Activated naive CD4-positive, alpha-beta T cell (primary cell): ENCODE results near the gene ICA1L.

ENCODE experiments used
- DNase-seq, 4 experiments: peaks; one replicate each; lab custom pipeline; 2025; lab: John Stamatoyannopoulos, UW

Gene ICA1L

DNA sequence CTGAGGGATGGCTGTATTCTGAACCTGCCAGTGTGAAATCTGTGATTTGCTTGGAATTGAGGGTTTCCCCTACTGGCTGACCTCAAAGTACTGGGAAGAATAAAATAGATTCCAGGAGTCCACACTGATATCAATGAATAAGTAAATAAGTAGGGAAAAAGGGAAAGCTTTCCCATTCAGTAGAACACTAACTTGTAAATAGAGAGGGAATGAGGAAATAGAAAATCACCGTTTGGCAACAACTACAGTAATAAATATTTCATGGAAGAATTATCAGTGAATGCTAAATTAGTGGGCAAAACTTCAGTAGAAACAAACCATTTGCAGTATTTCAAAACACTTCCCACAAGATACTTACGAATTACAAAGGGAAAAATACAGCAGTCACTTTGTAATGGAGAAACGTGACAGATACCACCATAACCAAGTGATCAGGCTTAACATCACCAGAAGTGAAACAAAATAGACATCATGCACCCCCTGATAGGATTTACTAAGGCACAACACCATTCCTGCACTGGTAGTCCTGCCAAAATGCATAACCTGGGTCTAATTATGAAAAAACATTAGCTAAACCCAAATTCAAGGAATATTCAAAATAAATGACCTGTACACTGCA is 88.5 kb downstream of the ICA1L start:
- no peak for DNase-seq

DNA sequence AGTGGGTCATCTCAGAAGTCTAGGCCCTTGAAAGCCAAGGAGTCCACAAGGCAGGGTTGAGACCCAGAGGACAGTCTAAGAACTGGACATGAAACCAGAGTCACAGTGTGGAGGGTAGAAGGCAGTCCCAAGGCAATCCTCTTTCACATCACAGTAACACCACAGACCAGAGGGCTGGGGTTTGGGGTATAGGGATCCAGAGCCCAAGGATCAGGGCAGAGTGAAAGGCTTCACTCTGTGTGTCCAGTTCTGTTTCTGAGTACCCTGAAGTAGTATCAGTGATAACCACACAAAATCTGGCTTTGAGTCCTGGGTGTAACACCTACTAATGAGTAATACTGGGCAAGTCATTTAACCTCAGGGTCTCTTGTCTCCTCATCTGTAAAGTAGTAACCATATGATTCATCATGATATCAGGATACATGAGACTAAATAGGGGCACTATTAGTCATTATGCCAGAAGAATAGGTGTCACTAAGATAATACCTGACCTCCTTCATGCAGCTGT is 91.0 kb downstream of the ICA1L start:
- DNase-seq: no peak

DNA sequence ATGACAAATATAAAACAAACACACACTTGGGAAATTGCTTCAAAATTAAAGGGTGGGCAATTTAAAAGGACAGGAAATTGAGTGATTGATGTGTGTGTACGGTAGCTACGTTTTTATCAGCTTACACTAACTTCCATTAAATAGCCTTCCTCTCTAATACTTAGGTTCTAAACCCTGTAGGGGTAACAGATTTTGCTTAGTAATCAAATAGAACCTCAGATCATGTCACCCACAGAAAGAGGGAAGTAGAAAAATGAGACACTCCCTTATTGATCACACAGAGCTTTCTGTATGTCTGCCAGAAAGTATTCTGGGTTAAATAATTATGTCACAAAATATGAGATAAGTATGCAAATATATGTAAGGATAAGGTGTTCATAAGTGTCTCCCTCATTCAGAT is 93.3 kb downstream of the ICA1L start:
- no peak for DNase-seq

DNA sequence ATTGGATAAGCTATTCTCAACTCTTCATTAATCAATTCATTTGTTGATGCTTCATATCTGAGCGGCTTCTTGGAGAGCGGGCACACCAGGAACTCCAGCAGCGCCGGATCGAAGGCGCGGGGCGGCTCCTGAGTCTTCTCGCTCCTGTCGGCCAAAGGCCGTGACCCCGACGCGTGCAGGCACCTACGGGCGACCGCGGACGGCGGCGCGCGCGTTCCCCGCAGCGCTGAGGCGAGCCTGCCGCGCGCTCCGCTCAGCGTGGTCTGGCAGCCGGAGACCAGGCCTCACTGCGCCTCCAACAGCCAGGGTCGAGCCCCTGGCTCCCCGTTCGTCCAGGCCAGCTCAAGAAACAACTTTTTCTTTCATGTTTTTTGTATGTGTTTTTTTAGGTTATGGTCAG is 97.5 kb downstream of the ICA1L start:
- DNase-seq: no peak

DNA sequence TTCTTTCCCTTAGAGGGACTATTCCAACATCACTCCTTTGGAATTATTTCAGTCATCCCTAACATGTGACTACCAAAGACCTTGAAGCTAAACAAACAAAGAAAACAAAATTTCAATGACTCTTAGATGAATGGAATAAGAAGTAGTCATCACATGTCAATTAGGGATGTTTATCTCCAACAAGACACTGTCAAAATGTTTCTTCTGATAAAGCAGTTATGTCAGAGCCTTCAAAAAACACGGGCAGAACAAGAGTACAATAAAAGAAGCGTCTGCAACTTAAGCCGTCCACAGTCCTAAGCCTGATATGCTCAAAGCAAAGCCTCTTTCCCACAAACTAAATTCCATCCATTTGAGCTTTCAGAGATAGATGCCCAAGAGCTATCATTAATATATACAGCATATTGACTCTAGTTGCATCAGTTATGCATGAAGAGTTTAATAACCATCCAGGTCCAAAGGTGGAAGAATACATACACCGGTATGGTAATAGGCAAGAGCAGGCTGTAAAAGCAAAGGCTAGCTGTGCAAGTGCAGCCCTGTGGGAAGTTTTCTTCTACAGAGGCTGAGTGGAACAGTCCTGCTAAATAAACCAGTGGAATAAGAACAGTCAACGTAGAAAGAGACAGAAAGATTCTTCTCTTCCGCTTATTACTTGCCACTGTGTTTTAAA is 98.1 kb downstream of the ICA1L start:
- DNase-seq: no peak

DNA sequence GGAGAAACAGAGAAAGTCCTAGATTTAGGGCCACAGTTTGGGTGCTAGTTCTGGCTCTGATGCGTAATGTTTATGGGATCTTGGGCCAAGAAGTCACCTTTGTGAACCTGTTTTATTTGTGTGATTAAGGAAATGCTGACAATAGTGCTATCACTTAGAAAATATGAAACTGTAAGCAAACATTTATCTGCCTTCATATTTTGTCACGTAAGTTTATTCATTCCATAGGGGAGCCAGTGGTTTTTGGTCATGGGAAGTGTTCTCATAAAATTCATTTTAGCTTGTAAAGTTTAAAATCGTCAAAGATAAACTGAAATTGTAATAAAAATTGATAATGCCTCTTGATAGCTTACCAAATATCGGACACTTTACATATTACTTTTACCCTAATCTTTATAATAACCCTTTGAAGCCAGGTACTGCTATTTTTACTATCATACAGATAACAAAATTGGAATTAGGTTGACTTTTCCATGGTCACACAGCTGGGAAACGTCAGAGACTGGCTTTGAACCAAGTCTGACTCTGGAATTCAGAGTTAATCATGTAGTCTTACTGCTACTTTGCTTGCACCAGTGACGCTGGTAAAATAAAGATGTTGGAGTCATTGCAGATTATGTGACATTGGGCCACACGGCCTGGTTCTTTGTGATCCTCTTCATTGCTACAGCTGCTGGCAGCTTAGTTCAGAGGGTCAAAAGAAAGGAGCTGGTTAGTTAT is 99.7 kb downstream of the ICA1L start:
- DNase-seq: no peak

DNA sequence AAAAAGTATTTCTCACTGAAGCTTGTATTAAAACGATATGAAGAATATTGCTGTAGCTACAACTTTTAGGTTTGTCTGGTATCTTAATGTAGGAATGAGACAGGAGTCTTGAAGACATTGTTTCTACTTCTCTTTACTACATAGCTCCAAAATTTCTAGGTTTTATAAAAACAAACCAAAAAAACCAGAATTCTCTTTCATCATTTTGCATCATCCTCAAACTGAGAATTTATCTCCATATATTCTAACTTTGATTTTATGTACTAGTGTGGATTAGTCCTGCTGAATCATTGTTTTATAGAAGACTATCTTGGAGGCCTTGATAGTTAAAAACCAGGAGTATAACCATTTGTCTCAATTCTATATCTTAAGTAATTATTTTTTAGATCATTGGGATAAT is 100.2 kb downstream of the ICA1L start:
- no peak for DNase-seq

DNA sequence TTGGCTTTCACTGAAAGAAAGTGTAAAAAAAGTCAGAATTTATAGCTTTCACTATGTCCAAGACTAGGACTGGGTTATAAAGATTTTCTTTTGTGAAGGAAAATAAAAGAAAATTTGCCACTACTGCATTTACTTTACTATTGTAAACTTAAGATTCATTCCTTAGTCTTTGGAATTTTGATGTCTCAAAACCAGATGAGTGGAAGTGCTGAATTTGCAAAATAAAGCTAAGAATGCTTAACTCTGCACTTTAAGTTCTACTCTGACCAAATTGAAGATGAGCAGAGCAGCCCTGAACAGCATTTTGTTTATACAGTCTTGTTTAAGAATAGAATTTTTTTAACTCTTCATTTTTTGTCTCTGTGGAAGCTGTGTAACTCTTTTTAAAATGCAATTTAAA is 102.4 kb downstream of the ICA1L start:
- no peak for DNase-seq

DNA sequence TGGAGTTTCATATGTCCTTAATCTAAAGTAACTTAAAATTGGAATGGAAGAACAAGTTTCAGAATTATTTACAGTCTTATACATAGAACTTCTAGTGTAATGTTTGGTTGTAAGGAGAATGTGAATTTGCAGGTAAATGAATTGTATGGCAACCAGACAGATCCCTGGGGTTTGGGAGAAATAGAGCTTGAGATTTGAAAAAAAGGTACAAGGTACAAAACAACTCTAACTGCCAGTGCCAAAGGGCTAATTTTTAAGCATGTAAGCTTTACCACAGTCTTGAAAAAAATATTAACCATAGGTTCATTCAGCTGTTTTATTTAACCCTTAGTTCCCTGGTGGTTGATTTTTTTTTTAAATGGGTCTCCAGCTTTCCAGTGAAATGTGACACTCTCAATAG is 103.3 kb downstream of the ICA1L start:
- no peak for DNase-seq

DNA sequence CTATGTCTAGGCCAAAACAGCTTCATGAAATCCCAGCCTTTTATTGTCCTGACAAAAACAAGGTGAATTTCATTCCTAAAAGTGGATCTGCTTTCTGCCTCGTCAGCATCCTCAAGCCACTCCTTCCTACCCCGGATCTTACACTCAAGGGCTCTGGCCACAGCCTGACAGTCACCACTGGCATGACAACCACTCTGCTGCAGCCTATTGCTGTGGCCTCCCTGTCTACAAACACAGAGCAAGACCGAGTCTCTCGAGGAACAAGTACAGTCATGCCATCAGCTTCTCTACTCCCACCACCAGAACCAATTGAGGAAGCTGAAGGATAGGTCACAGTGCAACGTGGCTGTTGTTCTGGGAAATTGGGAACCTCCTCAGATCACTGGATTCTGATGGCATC is 106.1 kb downstream of the ICA1L start:
- no peak for DNase-seq

DNA sequence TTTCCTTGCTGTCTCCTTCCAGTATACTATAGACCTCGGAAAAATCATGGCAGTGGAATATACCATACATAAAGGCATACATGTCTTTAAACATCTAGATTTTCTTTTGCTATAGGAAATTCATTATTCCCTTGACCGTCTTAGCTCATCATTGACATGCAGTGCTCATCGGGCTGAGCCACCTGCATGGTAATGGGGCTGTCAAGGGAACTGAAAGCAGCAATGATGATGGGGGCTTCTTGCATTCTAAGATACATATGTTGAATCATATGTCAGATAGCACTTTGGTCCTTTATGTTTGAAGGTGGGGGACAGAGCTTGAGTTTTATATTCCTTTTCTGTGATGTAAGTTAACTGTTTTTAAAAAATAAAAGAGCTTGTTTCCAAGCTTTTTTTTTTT is 106.6 kb downstream of the ICA1L start:
- DNase-seq: no peak

DNA sequence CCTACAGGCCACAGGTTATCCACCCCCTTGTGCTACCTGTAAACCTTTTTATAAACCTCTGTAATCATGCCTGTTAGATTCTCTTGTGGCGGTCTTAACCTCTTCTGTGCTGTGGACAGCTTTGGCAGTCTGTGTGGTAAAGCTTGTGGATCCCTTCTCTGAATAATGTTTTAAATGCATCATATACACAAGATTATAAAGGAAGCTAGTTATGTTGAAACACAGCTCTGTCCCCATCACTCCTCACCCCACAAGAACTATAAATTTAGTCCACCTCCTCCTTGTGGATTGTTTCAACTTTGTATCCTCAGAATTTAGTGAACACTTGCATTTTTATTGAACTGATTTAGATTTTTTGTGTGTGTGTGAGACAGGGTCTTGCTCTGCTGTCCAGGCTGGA is 107.7 kb downstream of the ICA1L start:
- DNase-seq: no peak

DNA sequence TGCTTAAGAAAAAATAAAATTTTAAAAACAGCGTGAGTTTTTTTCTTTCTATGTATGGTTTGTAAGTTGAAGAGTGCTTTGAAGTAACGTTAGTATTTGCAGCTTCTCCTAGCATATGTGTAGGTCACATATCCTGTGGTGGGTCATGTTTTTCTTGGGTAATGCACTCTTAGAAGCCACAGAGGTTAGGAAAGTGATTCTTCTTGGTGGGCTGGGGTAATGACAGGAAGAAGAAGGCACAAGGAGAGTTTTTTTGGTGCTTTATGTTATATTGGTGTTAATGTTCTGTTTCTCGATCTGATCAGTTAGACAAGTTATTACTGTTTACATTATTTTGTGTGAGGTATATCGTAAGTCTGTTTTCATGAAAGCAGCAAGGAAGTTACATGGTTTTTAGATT is 109.0 kb downstream of the ICA1L start:
- DNase-seq: no peak

DNA sequence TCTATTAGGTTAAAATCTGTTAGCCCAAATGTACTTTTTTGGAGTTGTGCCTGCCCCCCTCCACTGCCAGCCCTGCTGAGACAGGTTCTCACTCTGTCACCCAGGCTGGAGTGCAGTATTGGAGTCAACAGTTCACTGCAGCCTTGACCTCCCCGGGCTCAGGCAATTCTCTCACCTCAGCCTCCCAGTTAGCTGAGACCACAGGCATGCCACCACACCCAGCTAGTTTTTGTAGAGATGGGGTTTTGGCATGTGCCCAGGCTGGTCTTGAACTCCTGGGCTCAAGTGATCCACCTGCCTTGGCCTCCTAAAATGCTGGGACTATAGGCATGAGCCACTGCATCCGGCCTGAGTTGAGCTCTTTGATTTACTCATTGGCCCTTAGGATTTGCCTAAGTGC is 110.7 kb downstream of the ICA1L start:
- DNase-seq: no peak

DNA sequence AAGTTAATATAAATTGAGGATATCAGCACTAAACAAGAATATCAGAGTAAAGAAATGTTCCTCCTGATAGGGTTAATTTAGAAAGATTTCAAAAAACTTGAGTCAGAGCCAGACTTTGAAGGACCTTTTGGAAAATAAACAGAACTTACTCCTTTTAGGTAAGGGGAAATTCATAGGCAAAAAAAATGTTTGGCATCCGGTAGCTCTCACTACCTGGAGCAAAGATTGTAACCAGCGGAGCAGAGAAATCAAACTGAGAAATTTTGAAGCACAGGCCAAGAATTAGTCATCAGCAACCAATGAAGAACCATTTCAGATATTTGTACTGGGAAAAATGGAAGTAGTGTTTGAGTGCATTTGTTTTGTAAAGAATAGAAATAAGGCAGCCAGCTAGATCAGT is 113.0 kb downstream of the ICA1L start:
- no peak for DNase-seq

DNA sequence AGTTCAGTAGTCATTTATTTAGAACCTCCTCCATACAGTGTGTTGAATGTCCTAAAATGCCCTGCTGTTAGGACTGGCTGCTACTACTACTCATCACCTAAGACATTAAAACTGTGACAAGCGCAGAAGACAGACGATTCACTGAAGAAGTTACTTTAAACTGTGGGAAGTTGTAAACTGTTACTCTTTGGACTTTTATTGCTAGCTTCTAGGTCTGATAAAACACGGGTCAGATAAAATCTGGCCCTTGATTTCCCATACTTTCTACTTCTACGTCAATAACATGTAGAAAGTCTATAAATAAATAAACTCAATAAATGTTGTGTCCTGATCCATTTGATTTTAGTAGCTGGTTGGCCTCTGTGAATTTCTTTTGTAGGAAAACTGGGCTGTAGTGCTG is 113.4 kb downstream of the ICA1L start:
- no peak for DNase-seq

DNA sequence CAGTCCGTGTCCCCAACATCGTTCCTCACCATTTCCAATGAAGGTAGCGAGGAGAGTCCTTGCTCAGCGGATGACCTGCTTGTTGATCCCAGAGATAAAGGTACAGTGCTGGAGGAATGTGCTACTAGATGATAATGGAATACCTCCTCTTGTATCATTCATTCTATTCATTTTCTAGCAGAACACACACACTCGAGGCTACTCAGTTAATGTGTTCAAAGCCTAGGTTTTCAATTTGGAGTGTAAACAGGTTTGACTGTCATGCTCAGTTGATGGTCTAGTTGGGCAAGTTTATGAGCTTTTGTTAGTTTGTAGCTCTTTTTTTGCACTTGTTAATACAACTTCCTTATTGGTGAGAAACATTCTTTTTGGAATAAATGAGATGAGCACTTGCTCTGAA is 114.2 kb downstream of the ICA1L start:
- no peak for DNase-seq

DNA sequence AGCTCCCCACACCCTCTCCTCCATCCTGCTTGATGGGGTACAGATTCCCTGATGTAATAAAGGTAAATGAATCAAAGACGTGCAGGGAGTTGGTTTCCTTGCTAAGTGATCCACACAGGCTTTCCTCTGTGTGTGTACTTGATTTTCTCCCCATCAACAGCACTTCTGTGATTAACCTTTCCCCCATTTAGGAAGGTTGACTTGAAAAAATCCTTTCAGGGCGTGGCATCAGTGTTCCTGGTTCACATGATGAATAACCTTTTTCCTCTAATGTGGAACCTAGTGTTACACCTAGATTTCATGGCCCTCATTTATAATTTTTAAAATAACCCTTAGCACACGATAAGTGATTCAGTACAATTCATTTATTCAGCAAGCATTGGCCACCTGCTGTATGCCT is 115.0 kb downstream of the ICA1L start:
- DNase-seq: no peak

DNA sequence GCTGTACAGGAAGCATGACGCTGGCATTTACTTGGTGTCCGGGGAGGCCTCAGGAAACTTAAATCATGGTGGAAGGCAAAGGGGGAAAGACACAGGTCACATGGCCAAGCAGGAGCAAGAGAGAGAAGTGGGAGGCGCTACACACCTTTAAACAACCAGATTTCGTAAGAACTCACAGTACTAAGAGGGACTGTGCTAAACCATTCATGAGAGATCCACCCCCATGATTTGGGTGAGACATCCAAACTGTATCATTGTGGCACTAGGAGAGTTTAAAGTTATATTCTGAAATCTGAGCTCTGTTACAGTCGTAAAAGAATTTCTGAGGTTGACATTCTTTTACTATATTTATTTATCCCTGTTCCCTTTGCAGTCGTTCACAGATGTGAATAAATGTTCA is 116.6 kb downstream of the ICA1L start:
- DNase-seq: no peak

DNA sequence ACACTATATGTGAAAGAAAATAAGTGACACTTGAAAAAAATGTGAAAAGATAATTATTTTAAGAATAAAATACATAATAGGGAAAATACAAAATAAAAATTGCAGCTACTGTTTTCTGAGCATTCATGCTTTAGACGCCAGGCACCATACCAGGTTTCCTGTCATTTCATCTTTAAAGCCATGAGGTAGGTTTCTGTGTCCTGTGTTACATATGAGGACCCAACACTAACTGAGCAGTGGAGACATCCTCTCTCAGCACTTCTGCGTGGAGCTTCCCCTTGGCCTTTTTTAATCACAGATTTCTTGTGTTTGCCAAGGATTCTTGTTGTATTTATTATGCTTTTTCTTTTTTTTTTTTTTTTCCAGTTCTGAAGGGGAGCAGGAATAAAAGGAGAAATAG is 119.5 kb downstream of the ICA1L start:
- no peak for DNase-seq

DNA sequence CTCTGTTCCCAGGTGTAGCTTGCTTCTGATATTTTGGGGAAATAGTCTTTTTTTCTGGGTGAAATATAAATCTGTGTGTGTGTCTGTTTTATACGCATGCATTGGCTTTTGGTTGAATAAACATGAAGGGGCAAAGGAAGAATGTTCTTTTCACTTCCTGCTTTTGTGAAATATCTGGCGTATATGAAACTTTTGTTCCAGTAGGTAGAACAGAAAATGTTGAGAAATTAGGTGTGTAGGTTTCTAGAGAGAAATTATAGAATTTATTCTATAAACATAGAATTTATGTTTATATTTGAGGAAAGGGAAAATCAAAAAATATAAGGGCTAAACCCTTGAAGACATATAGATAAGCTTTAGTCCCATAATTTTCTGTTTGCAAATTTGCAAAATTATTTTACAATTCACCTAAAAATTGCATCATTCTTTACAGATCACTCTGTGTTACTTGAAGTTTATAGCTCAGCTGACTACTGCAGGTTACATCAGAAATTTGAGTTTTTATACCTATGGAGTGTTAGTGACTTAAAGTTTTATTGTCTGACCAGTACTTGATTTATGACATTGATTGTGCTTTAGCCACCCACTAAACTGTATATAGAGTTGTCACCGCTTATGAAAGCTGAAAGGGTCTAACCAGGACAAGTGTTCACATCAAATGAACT is 120.7 kb downstream of the ICA1L start:
- DNase-seq: no peak

DNA sequence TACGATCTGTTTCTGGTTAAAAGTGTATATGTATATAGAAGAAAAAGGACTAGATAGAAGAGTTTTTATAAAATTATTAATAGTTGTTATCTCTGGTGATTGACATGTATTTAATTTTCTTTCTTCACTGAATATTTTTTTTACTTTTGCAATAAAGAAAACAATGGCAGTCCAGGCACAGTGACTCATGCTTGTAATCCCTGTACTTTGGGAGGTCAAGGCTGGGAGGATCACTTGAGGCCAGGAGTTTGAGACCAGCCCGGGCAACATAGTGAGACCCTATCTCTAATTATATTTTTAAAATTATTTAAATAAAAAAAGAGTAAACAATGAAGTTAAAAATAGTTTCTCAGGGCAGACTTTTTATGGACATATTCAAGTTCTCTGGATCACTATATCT is 122.1 kb downstream of the ICA1L start:
- no peak for DNase-seq

DNA sequence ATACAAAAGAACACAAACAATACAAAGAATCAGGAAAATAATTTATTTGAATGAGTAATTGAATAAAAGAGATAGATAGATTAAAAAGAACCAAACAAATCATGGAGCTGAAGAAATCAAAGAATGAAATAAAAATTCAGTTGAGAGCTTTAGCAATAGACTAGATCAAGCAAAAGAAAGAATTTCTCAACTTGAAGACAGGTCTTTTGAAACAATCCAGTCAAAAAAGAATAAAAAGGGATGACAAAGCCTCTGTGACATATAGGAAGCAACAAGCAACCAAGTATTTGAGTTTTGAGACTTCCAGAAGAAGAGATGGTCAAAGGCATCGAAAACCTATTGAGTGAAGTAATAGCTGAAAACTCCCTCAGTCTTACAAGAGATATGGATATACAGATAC is 128.0 kb downstream of the ICA1L start:
- DNase-seq: no peak
